Measurements from ENCODE around the gene FANCE. TPM values are rescaled to one million over a fixed set of nuclear protein-coding genes. Genes with fewer than 3 reads are reported as not detected.

Gene FANCE
- total RNA-seq, 2 experiments from 2014 or later, result 1.6 to 1.7 TPM

GRCh38 chr6:35442693-35443092 is 9.4 kb upstream of the FANCE start:
- TF ChIP-seq, protein P1, sequence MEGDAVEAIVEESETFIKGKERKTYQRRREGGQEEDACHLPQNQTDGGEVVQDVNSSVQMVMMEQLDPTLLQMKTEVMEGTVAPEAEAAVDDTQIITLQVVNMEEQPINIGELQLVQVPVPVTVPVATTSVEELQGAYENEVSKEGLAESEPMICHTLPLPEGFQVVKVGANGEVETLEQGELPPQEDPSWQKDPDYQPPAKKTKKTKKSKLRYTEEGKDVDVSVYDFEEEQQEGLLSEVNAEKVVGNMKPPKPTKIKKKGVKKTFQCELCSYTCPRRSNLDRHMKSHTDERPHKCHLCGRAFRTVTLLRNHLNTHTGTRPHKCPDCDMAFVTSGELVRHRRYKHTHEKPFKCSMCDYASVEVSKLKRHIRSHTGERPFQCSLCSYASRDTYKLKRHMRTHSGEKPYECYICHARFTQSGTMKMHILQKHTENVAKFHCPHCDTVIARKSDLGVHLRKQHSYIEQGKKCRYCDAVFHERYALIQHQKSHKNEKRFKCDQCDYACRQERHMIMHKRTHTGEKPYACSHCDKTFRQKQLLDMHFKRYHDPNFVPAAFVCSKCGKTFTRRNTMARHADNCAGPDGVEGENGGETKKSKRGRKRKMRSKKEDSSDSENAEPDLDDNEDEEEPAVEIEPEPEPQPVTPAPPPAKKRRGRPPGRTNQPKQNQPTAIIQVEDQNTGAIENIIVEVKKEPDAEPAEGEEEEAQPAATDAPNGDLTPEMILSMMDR (IDR thresholded peaks at IDR 0.05), result no peak
- CTCF ChIA-PET, result no interaction called here
- H3K27me3 ChIP-seq (ENCODE audit: control insufficient read depth in 1 of 2, insufficient read depth in 2 of 2, low read length in 2 of 2), result no peaks in the 10 kb centered on the region
- peaks cover 5% of the 10 kb centered on the region for H3K4me1 ChIP-seq (ENCODE audit: insufficient read depth, low read length)
- H3K27me3 Mint-ChIP-seq, result no peaks in the 10 kb centered on the region
- no peaks in the 10 kb centered on the region for H3K36me3 ChIP-seq (ENCODE audit: insufficient read depth, low read length)
- H3K4me3 ChIP-seq (ENCODE audit: low read length), result no peak overlapping the region
- no peaks in the 10 kb centered on the region for H3K36me3 Mint-ChIP-seq (ENCODE audit: low read depth)
- ATAC-seq (ENCODE audit: poor library complexity) (no peak), DNase-seq (no peak)
- no peak overlapping the region for H3K27ac ChIP-seq (ENCODE audit: low read depth in 1 of 2, low read length in 2 of 2)
- no peak overlapping the region for H3K27ac Mint-ChIP-seq
- no peaks in the 10 kb centered on the region for H3K4me1 Mint-ChIP-seq (ENCODE audit: low read depth)
- H3K9me3 ChIP-seq (ENCODE audit: control insufficient read depth in 1 of 2, insufficient read depth in 1 of 2, low read length in 2 of 2), result no peaks in the 10 kb centered on the region
- H3K4me3 Mint-ChIP-seq, result no peak overlapping the region
- POLR2A ChIA-PET, result no interaction called here
- intact Hi-C loops (cut with DNase I, micrococcal nuclease), result no loop called here
- H3K9me3 Mint-ChIP-seq, result no peaks in the 10 kb centered on the region

DNA sequence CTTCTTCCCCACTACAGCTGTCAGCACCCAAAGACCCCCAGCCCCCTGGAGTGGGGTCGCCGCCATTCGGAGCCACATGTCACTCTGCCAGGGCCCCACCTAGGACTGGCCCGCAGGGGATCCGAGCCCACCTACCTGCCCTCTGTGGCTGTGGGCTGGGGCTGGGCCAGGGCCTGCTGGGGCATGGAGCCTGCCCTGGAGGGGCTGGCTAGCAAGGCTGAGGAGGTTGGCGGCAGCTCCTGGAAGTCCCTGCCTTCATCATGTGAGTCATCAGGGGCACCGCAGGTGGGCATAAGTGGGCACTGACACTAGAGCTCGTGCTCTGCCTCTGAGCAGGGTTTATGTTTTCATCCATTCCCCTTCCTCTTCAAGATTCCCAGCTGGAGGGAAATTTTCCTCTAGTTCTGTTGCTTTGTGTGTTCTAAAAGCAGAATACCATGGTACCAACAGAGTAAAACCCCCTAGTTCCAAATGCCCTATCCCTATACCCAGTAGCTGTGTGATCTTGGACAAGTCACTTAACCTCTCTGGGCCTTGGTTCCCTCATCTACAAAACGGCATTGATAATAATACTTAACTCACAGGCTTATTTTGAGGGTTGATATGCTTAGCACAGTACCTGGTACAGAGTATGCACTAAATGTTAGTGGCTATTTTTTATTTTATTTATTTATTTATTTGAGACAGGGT is 8.7 kb upstream of the FANCE start:
- Mint-ChIP-seq H3K4me3 (no peak overlapping the region), H3K36me3 (ENCODE audit: low read depth) (no peaks in the 10 kb centered on the region), H3K27me3 (no peaks in the 10 kb centered on the region), H3K9me3 (no peaks in the 10 kb centered on the region), H3K4me1 (ENCODE audit: low read depth) (no peaks in the 10 kb centered on the region), H3K27ac (no peak overlapping the region)
- ATAC-seq (ENCODE audit: poor library complexity), result no peak
- peaks cover 5% of the 10 kb centered on the region for H3K4me1 ChIP-seq (ENCODE audit: insufficient read depth, low read length)
- no peaks in the 10 kb centered on the region for H3K9me3 ChIP-seq (ENCODE audit: control insufficient read depth in 1 of 2, insufficient read depth in 1 of 2, low read length in 2 of 2)
- H3K36me3 ChIP-seq (ENCODE audit: insufficient read depth, low read length), result no peaks in the 10 kb centered on the region
- intact Hi-C loops (cut with DNase I, micrococcal nuclease), result no loop called here
- ChIA-PET CTCF (no interaction called here), POLR2A (interaction anchor here (0.8 kb wide), 1 partner anchor 24 kb away, joined by 3 read pairs; no protein-coding TSS in a partner anchor)
- no peak overlapping the region for H3K27ac ChIP-seq (ENCODE audit: low read depth in 1 of 2, low read length in 2 of 2)
- TF ChIP-seq, protein P1 (IDR thresholded peaks at IDR 0.05), result no peak
- H3K4me3 ChIP-seq (ENCODE audit: low read length), result no peak overlapping the region
- DNase-seq, result no peak
- H3K27me3 ChIP-seq (ENCODE audit: control insufficient read depth in 1 of 2, insufficient read depth in 2 of 2, low read length in 2 of 2), result no peaks in the 10 kb centered on the region

- ATAC-seq (ENCODE audit: poor library complexity) (no peak), DNase-seq (peak in 2 of 14 experiments; percentile 15 to 41)
- Mint-ChIP-seq H3K4me3 (no peak overlapping the region), H3K4me1 (ENCODE audit: low read depth) (peaks cover 10% of the 10 kb centered on the region), H3K27me3 (no peaks in the 10 kb centered on the region), H3K27ac (no peak overlapping the region), H3K9me3 (no peaks in the 10 kb centered on the region), H3K36me3 (ENCODE audit: low read depth) (no peaks in the 10 kb centered on the region)
- Histone ChIP-seq H3K27ac (ENCODE audit: low read depth in 1 of 2, low read length in 2 of 2) (no peak overlapping the region), H3K27me3 (ENCODE audit: control insufficient read depth in 1 of 2, insufficient read depth in 2 of 2, low read length in 2 of 2) (no peaks in the 10 kb centered on the region), H3K36me3 (ENCODE audit: insufficient read depth, low read length) (no peaks in the 10 kb centered on the region), H3K4me3 (ENCODE audit: low read length) (no peak overlapping the region), H3K4me1 (ENCODE audit: insufficient read depth, low read length) (peaks cover 15% of the 10 kb centered on the region), H3K9me3 (ENCODE audit: control insufficient read depth in 1 of 2, insufficient read depth in 1 of 2, low read length in 2 of 2) (no peaks in the 10 kb centered on the region)
- TF ChIP-seq, protein P1 (IDR thresholded peaks at IDR 0.05), result no peak
- intact Hi-C loops (cut with DNase I, micrococcal nuclease), result loop anchor here in 1 of 2 experiments (2.0 kb wide), 1 partner anchor 31 kb away; no protein-coding TSS in a partner anchor
- ChIA-PET POLR2A (no interaction called here), CTCF (no interaction called here)
These were observed 6.4 kb upstream of the FANCE start for GRCh38 chr6:35445691-35446090.

Measured in CD4-positive, alpha-beta T cell (primary cell).